HCT116 (cell line): ENCODE measurements around the gene SH3BP4. TPM values are rescaled to one million over a fixed set of nuclear protein-coding genes. Genes with fewer than 3 reads are reported as not detected.

Experiments
- ATAC-seq: fragments of 200-7000 bp; cut with Tn5 transposase; 2 replicates; pipeline ENCODE4 v1.9.1; 2020; ENCODE audit warnings: mild to moderate bottlenecking, moderate library complexity
- BruUV-seq: library from RNA; stranded (reverse); fragments of 400-500 nt; replicated peaks from 2 replicates; lab custom pipeline; 2021; lab: Mats Ljungman, UMichigan
- CTCF ChIA-PET: fragments of 300-600 bp; sonication (Branson Sonifier 250); formaldehyde crosslinking; loops from one replicate; lab custom pipeline; 2021; ENCODE audit warnings: antibody characterized with exemption; lab: Charles Lee
- POLR2A ChIA-PET: fragments of 300-600, 350-600 bp; sonication (Branson Sonifier 250); formaldehyde crosslinking; loops from one replicate; lab custom pipeline; 2021; ENCODE audit warnings: antibody characterized with exemption; lab: Charles Lee
- RAD21 ChIA-PET, 2 experiments: fragments of 300-600 bp; sonication (Branson Sonifier 250); formaldehyde crosslinking; loops; one replicate each; lab custom pipeline; 2023; ENCODE audit warnings: low total read pairs in 2 of 2; ENCODE audit not compliant: uncharacterized antibody in 2 of 2, unreplicated experiment in 2 of 2, low non-redundant PET in 1 of 2; lab: Charles Lee
- DNase-seq: peaks from one replicate; pipeline ENCODE4 v3.0.0-alpha.2; 2010; ENCODE audit warnings: low read depth, low spot score
- H2AFZ ChIP-seq: fragments of 200-600 bp; shearing (Covaris generic), sonication (generic); 2 replicates; pipeline ENCODE4 v1.6.1; 2017; ENCODE audit warnings: low read depth, mixed run types, mixed read lengths, antibody characterized with exemption, low read length; ENCODE audit not compliant: poor library complexity, severe bottlenecking
- H3K27ac ChIP-seq: 2 replicates; pipeline ENCODE4 v1.5.1; 2012; ENCODE audit warnings: low read depth, low read length
- H3K27me3 ChIP-seq: fragments of 200-600 bp; sonication (generic); 2 replicates; pipeline ENCODE4 v1.6.1; 2016; ENCODE audit warnings: mixed run types, low read length, mixed read lengths; ENCODE audit not compliant: insufficient read depth
- H3K36me3 ChIP-seq, 2 experiments: fragments of 200-500 bp in 1 of 2; fragments of 200-600 bp in 1 of 2; sonication (Bioruptor generic) in 1 of 2; sonication (generic) in 1 of 2; 2 replicates each; pipeline versions ENCODE4 v1.5.1 to v1.6.1; 2014 to 2016; ENCODE audit warnings: low read length in 2 of 2, inconsistent platforms in 1 of 2, mixed read lengths in 1 of 2, mixed run types in 1 of 2; ENCODE audit not compliant: insufficient read depth in 2 of 2, control insufficient read depth in 1 of 2
- H3K4me1 ChIP-seq, 2 experiments: fragments of 200-600 bp in 1 of 2; sonication (generic) in 1 of 2; 2 replicates each; pipeline versions ENCODE4 v1.5.1 to v1.6.1; 2012 to 2017; ENCODE audit warnings: low read length in 2 of 2, inconsistent platforms in 1 of 2, mild to moderate bottlenecking in 1 of 2, mixed read lengths in 1 of 2, mixed run types in 1 of 2, moderate library complexity in 1 of 2; ENCODE audit not compliant: insufficient read depth in 2 of 2, control insufficient read depth in 1 of 2
- H3K4me2 ChIP-seq: fragments of 200-600 bp; sonication (generic); 2 replicates; pipeline ENCODE4 v1.6.1; 2017; ENCODE audit warnings: mixed run types, low read length, mixed read lengths
- H3K4me3 ChIP-seq, 2 experiments: fragments of 200-600 bp in 1 of 2; sonication (generic) in 1 of 2; replicated peaks in 1 of 2; 2 replicates each; pipeline ENCODE4 v1.5.1; 2011 to 2016; ENCODE audit warnings: low read length in 2 of 2, control low read depth in 1 of 2, low read depth in 1 of 2, mild to moderate bottlenecking in 1 of 2, mixed read lengths in 1 of 2, mixed run types in 1 of 2
- H3K79me2 ChIP-seq: fragments of 200-600 bp; sonication (generic); 2 replicates; pipeline ENCODE4 v1.6.1; 2017; ENCODE audit warnings: mild to moderate bottlenecking, mixed run types, low read length, moderate library complexity, mixed read lengths; ENCODE audit not compliant: insufficient read depth
- H3K9ac ChIP-seq: fragments of 200-600 bp; sonication (generic); 2 replicates; pipeline ENCODE4 v1.6.1; 2016; ENCODE audit warnings: low read length, mixed read lengths
- H3K9me2 ChIP-seq: fragments of 200-600 bp; sonication (generic), shearing (Covaris generic); 2 replicates; pipeline ENCODE4 v1.6.1; 2017; ENCODE audit warnings: mixed run types, mild to moderate bottlenecking, moderate library complexity; ENCODE audit not compliant: insufficient read depth
- H3K9me3 ChIP-seq, 2 experiments: fragments of 200-500 bp in 1 of 2; fragments of 200-600 bp in 1 of 2; sonication (Bioruptor generic) in 1 of 2; sonication (generic) in 1 of 2; 2 replicates each; pipeline ENCODE4 v1.6.1; 2014 to 2017; ENCODE audit warnings: low read length in 2 of 2, mixed read lengths in 2 of 2, inconsistent platforms in 1 of 2, low read depth in 1 of 2, mild to moderate bottlenecking in 1 of 2, mixed run types in 1 of 2, moderate library complexity in 1 of 2; ENCODE audit not compliant: control insufficient read depth in 1 of 2, insufficient read depth in 1 of 2
- H4K20me1 ChIP-seq: fragments of 200-600 bp; sonication (generic), shearing (Covaris generic); 2 replicates; pipeline ENCODE4 v1.6.1; 2017; ENCODE audit warnings: mixed run types, mild to moderate bottlenecking, moderate library complexity; ENCODE audit not compliant: insufficient read depth
- CBX3 ChIP-seq: IDR thresholded peaks from 2 replicates; pipeline ENCODE4 v1.6.1; 2012; ENCODE audit warnings: low read depth
- CEBPB ChIP-seq: IDR thresholded peaks from 2 replicates; pipeline ENCODE4 v1.6.1; 2012; ENCODE audit warnings: low read depth
- ELF1 ChIP-seq: IDR thresholded peaks from 2 replicates; pipeline ENCODE4 v1.6.1; 2012; ENCODE audit warnings: low read depth, borderline replicate concordance
- EZH2phosphoT487 ChIP-seq: fragments of 200-600 bp; IDR thresholded peaks from 2 replicates; pipeline ENCODE4 v1.6.1; 2018; ENCODE audit warnings: antibody characterized with exemption, borderline replicate concordance
- FOSL1 ChIP-seq: IDR thresholded peaks from 2 replicates; pipeline ENCODE4 v1.6.1; 2012; ENCODE audit warnings: low read depth
- JUND ChIP-seq: IDR thresholded peaks from 2 replicates; pipeline ENCODE4 v1.6.1; 2012
- POLR2A ChIP-seq: IDR thresholded peaks from 2 replicates; pipeline ENCODE4 v1.7.0; 2011; ENCODE audit warnings: borderline replicate concordance; ENCODE audit not compliant: insufficient read depth, insufficient read length; ENCODE audit errors: extremely low read depth
- POLR2AphosphoS5 ChIP-seq: IDR thresholded peaks from 2 replicates; pipeline ENCODE4 v1.6.1; 2011; ENCODE audit warnings: mild to moderate bottlenecking, low read depth, low read length, moderate library complexity
- SIN3A ChIP-seq: IDR thresholded peaks from 2 replicates; pipeline ENCODE4 v1.6.1; 2012; ENCODE audit warnings: low read depth
- SP1 ChIP-seq: IDR thresholded peaks from 2 replicates; pipeline ENCODE4 v1.6.1; 2012; ENCODE audit warnings: low read depth
- SRF ChIP-seq: IDR thresholded peaks from 2 replicates; pipeline ENCODE4 v1.6.1; 2012; ENCODE audit warnings: low read depth
- TCF7L2 ChIP-seq: IDR thresholded peaks from 2 replicates; pipeline ENCODE4 v1.7.0; 2011; ENCODE audit warnings: borderline replicate concordance, inconsistent platforms; ENCODE audit not compliant: insufficient read depth, insufficient read length; ENCODE audit errors: extremely low read depth
- ZFX ChIP-seq: fragments of 450-650 bp; IDR thresholded peaks from 2 replicates; pipeline ENCODE4 v1.6.1; 2017
- ZNF274 ChIP-seq: fragments of 200-500 bp; sonication (Bioruptor generic); IDR thresholded peaks from 2 replicates; pipeline ENCODE4 v1.6.1; 2014; ENCODE audit warnings: mild to moderate bottlenecking, low read depth, low read length, inconsistent platforms
- intact Hi-C: fragments of 100-400 bp; cut with micrococcal nuclease; formaldehyde crosslinking; loops from 2 replicates; pipeline ENCODE4 v1.10.0; 2022
- total RNA-seq: library from RNA; stranded (reverse); gene quantifications from one replicate; pipeline ENCODE4 v1.2.1, GENCODE V29; 2021; ENCODE audit not compliant: unreplicated experiment
- TF ChIP-seq, protein P1 (sequence below), 3 experiments: fragments of 200-600 bp in 1 of 3; sonication (generic) in 1 of 3; IDR thresholded peaks in 2 of 3; conservative IDR thresholded peaks in 1 of 3; 2 replicates each; pipeline ENCODE4 v1.5.1; 2012 to 2017; ENCODE audit warnings: low read depth in 2 of 3, low read length in 2 of 3, antibody characterized with exemption in 1 of 3, borderline replicate concordance in 1 of 3, control low read depth in 1 of 3, mild to moderate bottlenecking in 1 of 3, mixed read lengths in 1 of 3, mixed run types in 1 of 3, moderate library complexity in 1 of 3; ENCODE audit not compliant: insufficient read depth in 1 of 3
- TF ChIP-seq, protein P2 (sequence below): IDR thresholded peaks from 2 replicates; pipeline ENCODE4 v1.6.1; 2011; ENCODE audit warnings: mild to moderate bottlenecking, low read length, moderate library complexity; ENCODE audit not compliant: insufficient replicate concordance; ENCODE audit errors: extremely low read depth
- TF ChIP-seq, protein P3 (sequence below): IDR thresholded peaks from 2 replicates; pipeline ENCODE4 v1.6.1; 2012
- TF ChIP-seq, protein P4 (sequence below): IDR thresholded peaks from 2 replicates; pipeline ENCODE4 v1.6.1; 2012; ENCODE audit warnings: low read depth
- TF ChIP-seq, protein P5 (sequence below): IDR thresholded peaks from 2 replicates; pipeline ENCODE4 v1.6.1; 2012

Gene SH3BP4
- total RNA-seq, 1 experiment from 2014 or later, result 32.9 TPM

DNA sequence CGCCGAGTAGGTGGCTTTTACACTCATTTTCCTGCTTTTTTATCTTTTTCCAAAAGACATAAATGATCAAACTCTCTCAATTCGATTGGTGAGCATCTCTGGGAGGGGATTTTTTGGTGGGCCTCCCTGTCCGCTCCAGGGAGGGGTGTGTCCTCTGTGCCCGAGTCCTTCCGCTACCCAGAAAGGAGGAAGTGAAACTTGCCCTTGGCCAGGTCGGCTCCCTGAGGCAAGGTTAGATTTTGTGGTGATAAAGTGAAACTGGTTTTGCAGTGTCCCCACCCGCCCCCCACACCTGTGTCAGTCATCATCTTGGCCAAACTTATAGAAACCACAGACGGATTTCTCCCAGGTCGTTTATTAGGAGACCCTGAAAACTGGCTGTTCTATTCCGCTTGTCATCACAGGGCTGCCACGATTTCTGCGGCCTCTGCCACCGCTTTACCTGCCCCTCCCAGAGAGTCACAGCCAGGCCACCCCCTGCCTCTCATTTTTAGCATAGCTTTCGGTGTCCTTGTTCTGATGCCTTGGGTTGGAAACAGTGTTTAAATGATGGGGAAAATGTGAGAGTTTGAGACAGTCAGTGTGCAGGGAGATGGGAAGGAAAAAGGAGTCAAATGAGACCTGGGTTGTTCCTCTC is 93.6 kb downstream of the SH3BP4 start:
- DNase-seq (no peak), ATAC-seq (no peak)
- no peak overlapping the region for H3K9ac ChIP-seq
- no peaks in the 10 kb centered on the region for H3K27me3 ChIP-seq
- no peak overlapping the region for H3K4me3 ChIP-seq
- H2AFZ ChIP-seq, result no peak overlapping the region
- RAD21 ChIA-PET, result no interaction called here
- TF ChIP-seq POLR2AphosphoS5 (no peak), POLR2A (no peak), ELF1 (no peak), CBX3 (no peak), EZH2phosphoT487 (no peak), ZNF274 (no peak), TCF7L2 (no peak), FOSL1 (no peak), SRF (no peak), SP1 (no peak), CEBPB (no peak), JUND (no peak), SIN3A (no peak), ZFX (no peak)
- TF ChIP-seq, protein P1, sequence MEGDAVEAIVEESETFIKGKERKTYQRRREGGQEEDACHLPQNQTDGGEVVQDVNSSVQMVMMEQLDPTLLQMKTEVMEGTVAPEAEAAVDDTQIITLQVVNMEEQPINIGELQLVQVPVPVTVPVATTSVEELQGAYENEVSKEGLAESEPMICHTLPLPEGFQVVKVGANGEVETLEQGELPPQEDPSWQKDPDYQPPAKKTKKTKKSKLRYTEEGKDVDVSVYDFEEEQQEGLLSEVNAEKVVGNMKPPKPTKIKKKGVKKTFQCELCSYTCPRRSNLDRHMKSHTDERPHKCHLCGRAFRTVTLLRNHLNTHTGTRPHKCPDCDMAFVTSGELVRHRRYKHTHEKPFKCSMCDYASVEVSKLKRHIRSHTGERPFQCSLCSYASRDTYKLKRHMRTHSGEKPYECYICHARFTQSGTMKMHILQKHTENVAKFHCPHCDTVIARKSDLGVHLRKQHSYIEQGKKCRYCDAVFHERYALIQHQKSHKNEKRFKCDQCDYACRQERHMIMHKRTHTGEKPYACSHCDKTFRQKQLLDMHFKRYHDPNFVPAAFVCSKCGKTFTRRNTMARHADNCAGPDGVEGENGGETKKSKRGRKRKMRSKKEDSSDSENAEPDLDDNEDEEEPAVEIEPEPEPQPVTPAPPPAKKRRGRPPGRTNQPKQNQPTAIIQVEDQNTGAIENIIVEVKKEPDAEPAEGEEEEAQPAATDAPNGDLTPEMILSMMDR (IDR thresholded peaks at IDR 0.05 in 2 of 3, conservative IDR thresholded peaks at IDR 0.05 in 1 of 3; ENCODE audit: borderline replicate concordance in 1 of 3, insufficient read depth in 1 of 3, low read depth in 2 of 3, low read length in 2 of 3), result no peak
- TF ChIP-seq, protein P2, sequence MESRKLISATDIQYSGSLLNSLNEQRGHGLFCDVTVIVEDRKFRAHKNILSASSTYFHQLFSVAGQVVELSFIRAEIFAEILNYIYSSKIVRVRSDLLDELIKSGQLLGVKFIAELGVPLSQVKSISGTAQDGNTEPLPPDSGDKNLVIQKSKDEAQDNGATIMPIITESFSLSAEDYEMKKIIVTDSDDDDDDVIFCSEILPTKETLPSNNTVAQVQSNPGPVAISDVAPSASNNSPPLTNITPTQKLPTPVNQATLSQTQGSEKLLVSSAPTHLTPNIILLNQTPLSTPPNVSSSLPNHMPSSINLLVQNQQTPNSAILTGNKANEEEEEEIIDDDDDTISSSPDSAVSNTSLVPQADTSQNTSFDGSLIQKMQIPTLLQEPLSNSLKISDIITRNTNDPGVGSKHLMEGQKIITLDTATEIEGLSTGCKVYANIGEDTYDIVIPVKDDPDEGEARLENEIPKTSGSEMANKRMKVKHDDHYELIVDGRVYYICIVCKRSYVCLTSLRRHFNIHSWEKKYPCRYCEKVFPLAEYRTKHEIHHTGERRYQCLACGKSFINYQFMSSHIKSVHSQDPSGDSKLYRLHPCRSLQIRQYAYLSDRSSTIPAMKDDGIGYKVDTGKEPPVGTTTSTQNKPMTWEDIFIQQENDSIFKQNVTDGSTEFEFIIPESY, result no peak
- TF ChIP-seq, protein P3, sequence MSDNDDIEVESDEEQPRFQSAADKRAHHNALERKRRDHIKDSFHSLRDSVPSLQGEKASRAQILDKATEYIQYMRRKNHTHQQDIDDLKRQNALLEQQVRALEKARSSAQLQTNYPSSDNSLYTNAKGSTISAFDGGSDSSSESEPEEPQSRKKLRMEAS, result no peak
- TF ChIP-seq, protein P4, sequence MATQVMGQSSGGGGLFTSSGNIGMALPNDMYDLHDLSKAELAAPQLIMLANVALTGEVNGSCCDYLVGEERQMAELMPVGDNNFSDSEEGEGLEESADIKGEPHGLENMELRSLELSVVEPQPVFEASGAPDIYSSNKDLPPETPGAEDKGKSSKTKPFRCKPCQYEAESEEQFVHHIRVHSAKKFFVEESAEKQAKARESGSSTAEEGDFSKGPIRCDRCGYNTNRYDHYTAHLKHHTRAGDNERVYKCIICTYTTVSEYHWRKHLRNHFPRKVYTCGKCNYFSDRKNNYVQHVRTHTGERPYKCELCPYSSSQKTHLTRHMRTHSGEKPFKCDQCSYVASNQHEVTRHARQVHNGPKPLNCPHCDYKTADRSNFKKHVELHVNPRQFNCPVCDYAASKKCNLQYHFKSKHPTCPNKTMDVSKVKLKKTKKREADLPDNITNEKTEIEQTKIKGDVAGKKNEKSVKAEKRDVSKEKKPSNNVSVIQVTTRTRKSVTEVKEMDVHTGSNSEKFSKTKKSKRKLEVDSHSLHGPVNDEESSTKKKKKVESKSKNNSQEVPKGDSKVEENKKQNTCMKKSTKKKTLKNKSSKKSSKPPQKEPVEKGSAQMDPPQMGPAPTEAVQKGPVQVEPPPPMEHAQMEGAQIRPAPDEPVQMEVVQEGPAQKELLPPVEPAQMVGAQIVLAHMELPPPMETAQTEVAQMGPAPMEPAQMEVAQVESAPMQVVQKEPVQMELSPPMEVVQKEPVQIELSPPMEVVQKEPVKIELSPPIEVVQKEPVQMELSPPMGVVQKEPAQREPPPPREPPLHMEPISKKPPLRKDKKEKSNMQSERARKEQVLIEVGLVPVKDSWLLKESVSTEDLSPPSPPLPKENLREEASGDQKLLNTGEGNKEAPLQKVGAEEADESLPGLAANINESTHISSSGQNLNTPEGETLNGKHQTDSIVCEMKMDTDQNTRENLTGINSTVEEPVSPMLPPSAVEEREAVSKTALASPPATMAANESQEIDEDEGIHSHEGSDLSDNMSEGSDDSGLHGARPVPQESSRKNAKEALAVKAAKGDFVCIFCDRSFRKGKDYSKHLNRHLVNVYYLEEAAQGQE, result no peak
- TF ChIP-seq, protein P5, sequence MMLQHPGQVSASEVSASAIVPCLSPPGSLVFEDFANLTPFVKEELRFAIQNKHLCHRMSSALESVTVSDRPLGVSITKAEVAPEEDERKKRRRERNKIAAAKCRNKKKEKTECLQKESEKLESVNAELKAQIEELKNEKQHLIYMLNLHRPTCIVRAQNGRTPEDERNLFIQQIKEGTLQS, result no peak
- H4K20me1 ChIP-seq, result no peaks in the 10 kb centered on the region
- H3K9me2 ChIP-seq, result no peaks in the 10 kb centered on the region
- H3K79me2 ChIP-seq, result no peaks in the 10 kb centered on the region; the same call in 1 of the 2 replicates
- peaks cover 25 to 41% of the 10 kb centered on the region in 2 experiments for H3K4me1 ChIP-seq
- BruUV-seq, result no TSS peak
- intact Hi-C loops, result no loop called here
- CTCF ChIA-PET, result no interaction called here
- no peak overlapping the region for H3K27ac ChIP-seq
- H3K9me3 ChIP-seq, result no peaks in the 10 kb centered on the region
- peaks cover 11 to 14% of the 10 kb centered on the region in 2 experiments; a peak in 2 of 4 replicates for H3K36me3 ChIP-seq
- POLR2A ChIA-PET, result interaction anchor here (0.7 kb wide), 1 partner anchor 1428 kb away, joined by 3 read pairs; no protein-coding TSS in a partner anchor
- H3K4me2 ChIP-seq, result no peak overlapping the region
